IPS-NIHi11 (cell line): ENCODE results near the gene TMEM185B.
"Not testable (repeated sequence)": the region's sequence is repeated elsewhere in the genome, so short reads cannot be mapped to it uniquely, and the experiment has no call there.

Experiments
- DNase-seq: peaks from one replicate; pipeline ENCODE4 v3.0.0; 2012; ENCODE audit warnings: mixed read lengths, low spot score

Gene TMEM185B

DNA sequence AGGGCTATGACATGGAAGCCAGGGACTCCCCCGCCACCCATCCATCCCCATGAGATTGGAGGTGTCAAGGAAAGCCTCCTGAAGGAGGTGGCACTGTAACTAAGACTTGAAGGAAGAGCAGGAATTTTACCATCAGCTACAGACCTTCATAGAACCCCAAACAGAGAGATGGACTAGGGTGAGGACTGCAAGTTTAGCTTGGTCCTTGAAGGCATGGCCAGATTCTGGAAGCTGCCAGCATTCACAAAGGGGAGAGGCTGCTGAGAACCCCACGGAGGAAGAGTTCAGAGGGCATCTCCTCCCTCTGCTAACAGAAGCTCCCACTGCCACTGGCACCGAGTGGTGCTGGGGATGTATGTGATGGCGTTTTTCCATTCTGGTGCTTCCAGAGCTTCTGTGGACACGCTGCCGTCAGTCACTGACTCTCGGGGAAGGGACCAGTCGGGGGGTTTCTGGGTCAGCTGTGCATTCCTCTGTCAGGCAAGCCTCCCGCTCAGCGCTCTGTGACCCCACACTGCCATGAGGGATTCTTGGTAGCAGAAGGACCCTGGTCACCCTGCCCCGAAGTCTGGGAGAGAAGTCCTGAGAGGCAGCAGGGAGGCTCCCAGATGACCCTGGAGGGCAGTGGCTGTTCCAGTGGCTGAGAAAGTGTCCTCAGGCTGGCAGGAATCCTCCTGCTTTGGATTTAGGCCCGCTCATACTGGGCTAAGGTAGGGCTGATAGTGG lies 18.1 kb downstream of the TMEM185B start:
- no peak for DNase-seq

DNA sequence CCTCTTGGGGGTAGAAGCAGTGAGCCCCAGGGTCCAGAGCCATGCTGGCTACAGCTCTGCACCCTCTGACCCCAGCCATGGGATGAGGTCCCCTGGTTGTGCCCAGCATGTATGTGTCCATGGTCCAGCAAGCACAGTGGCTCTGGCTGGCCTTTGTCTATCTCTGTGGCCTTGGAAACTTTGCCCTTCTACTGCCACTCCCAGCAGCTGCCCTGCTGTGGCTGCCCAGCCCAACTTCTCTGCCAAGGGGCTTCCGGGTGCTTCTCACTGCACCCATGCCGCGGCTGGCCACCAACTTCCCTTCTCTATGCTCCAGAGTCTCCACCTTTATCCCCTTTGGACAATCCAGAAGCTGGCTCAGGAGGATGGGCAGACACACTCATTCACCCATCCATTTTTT lies 18.8 kb downstream of the TMEM185B start:
- DNase-seq = no peak

DNA sequence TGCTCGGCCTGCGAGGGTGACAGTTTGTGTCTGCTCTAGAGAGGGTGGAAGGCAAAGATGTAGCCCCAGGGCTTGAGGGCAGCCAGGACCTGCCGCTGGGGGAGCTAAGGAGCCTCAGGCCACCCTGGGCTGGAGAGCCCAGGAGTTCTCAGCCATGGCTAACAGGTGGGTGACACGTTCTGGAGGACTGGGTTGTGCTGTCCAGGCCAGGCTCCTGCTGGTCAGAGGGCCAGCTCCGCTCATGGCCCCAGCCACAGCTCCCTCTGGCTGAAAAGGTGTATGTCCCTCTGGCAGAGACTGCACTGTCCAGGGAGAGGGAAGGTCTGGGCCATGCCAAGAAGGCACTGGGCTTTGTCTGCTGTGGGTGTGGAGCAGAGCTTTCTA lies 19.2 kb downstream of the TMEM185B start:
- DNase-seq = no peak

- DNase-seq = no peak
These were observed 19.8 kb downstream of the TMEM185B start for GRCh38 chr2:120203251-120204021.

GRCh38 chr2:120199817-120200459 lies 23.3 kb downstream of the TMEM185B start:
- DNase-seq = not testable (repeated sequence)

DNA sequence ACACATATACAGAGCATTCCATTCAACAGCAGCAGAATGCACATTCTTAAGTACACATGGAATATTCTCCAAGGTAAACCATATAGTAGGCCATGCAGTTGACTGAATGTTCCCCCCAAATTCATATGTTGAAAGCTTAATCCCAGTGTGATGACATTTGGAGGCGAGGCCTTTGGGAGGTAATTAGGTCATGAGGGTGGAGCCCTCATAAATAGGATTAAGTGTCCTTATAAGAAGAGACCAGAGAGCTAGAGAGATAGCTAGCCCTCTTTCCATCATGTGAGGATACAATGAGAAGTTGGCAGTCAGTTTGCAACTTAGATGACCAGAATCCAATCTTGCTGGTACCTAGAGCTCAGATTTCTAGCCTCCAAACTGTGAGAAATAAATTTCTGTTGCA lies 27.6 kb downstream of the TMEM185B start:
- DNase-seq = no peak

DNA sequence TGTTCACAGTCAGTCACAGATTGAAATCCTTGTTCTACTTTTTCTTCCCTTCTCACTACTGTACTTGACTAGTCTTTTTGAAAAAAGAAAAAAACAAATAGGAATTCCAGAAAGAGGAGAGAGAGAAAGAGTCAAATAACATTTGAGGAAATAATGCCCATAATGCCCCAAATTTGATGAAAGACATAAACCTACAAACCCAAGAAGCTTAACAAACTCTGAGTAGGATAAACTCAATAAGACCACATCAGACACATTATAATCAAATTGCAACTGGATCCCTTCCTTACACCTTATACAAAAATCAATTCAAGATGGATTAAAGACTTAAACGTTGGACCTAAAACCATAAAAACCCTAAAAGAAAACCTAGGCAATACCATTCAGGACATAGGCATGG lies 30.9 kb downstream of the TMEM185B start:
- DNase-seq = no peak

GRCh38 chr2:120189189-120189588 lies 34.0 kb downstream of the TMEM185B start:
- no peak for DNase-seq

GRCh38 chr2:120182019-120182560 lies 41.1 kb downstream of the TMEM185B start:
- DNase-seq = no peak

DNA sequence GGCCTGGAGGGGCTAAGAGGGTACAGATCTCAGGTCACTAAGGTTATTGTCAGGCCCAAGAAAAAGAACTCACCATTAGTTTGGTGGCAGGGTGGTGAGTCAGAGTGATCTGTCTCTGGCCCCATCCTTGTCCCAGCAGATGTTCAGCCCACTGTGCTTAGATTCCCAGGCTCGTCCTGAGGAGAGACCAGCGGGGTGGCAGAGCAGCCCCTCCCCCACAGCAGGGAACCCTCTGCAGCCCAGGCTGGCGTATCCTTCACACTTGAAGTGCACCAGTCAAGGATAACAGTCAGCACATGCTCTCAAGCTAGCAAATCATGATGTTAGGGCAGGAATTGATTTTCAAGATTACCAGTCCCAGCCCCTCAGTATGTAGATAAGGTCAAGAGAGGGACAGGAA lies 43.1 kb downstream of the TMEM185B start:
- peak; percentile 42 for DNase-seq

GRCh38 chr2:120179396-120179795 lies 43.8 kb downstream of the TMEM185B start:
- DNase-seq = no peak

DNA sequence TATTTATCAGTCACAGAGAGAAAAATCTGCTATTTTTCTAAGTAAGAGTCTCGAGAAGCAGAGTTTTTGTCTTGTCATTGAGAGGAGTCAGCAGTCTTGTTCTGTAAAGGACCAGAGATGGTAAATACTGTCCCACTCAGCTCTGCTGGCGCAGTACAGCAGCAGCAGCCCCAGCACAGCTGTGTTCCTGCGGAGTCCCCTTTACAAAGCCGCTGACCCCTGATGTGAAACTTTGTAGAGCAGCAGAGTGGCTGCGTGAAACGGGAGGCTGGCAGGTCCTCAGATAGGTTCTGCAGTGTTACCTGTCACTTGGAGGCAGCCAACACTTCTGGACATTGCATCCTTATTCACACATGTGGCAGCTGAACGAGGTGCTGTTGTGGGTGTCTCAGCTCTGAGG lies 45.2 kb downstream of the TMEM185B start:
- DNase-seq = no peak

- no peak for DNase-seq
These were observed 46.1 kb downstream of the TMEM185B start for GRCh38 chr2:120177001-120177621.

GRCh38 chr2:120176526-120176925 lies 46.7 kb downstream of the TMEM185B start:
- no peak for DNase-seq

DNA sequence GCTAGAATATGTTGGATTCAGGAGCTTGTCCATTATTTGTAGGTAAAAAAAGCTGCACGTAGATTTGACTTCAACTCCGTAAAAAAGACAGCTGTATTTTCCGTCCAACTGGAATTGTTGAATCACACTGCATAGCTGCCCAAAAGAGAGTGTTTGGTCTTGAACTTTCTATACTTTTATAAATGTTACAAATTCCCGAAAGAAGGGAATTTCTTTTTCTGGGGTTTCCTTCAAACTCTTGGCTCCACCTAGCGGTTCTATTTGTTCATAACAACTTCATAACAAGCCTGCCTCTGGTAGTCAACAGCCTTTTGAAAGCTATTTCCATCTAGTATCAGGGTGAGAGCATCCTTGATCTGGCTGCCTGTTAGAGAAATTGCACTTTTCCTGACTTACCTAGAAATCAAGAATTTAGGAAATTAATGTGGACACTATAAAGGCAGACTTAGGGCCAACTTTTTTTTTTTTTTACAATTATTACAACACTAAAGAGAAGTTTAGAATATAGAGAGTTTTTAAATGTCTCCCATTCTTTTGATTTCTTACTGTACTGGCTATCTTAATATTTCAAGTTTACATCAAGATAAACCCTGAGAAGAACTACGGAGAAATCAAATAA lies 48.1 kb downstream of the TMEM185B start:
- peak; percentile 72 for DNase-seq
